Ishikawa (cell line): ENCODE data around the gene HTR1D.

ENCODE experiments used
- CEBPB ChIP-seq: IDR thresholded peaks from 2 replicates; pipeline ENCODE4 v1.6.1; 2012
- CREB1 ChIP-seq: IDR thresholded peaks from 2 replicates; pipeline ENCODE4 v1.6.1; 2012; ENCODE audit warnings: low read depth
- EGR1 ChIP-seq: IDR thresholded peaks from 2 replicates; pipeline ENCODE4 v1.6.1; 2012
- EP300 ChIP-seq: IDR thresholded peaks from 2 replicates; pipeline ENCODE4 v1.6.1; 2012; ENCODE audit warnings: borderline replicate concordance
- FOXM1 ChIP-seq: IDR thresholded peaks from 2 replicates; pipeline ENCODE4 v1.6.1; 2012; ENCODE audit warnings: low read depth, borderline replicate concordance
- NFIC ChIP-seq: IDR thresholded peaks from 2 replicates; pipeline ENCODE4 v1.6.1; 2012
- RAD21 ChIP-seq: IDR thresholded peaks from 2 replicates; pipeline ENCODE4 v1.6.1; 2012; ENCODE audit warnings: low read depth
- TAF1 ChIP-seq: IDR thresholded peaks from 2 replicates; pipeline ENCODE4 v1.6.1; 2012; ENCODE audit warnings: low read depth, mild to moderate bottlenecking
- TCF12 ChIP-seq: IDR thresholded peaks from 2 replicates; pipeline ENCODE4 v1.6.1; 2012; ENCODE audit warnings: low read depth
- TEAD4 ChIP-seq: IDR thresholded peaks from 2 replicates; pipeline ENCODE4 v1.6.1; 2012
- YY1 ChIP-seq: IDR thresholded peaks from 2 replicates; pipeline ENCODE4 v1.6.1; 2012; ENCODE audit warnings: low read depth
- ZBTB7A ChIP-seq: IDR thresholded peaks from 2 replicates; pipeline ENCODE4 v1.6.1; 2012; ENCODE audit warnings: low read depth
- TF ChIP-seq, protein P1 (sequence below): IDR thresholded peaks from 2 replicates; pipeline ENCODE4 v1.6.1; 2012
- TF ChIP-seq, protein P2 (sequence below): IDR thresholded peaks from 2 replicates; pipeline ENCODE4 v1.6.1; 2012; ENCODE audit warnings: low read depth, mild to moderate bottlenecking
- TF ChIP-seq, protein P3 (sequence below): IDR thresholded peaks from 2 replicates; pipeline ENCODE4 v1.6.1; 2012

The HTR1D gene

DNA sequence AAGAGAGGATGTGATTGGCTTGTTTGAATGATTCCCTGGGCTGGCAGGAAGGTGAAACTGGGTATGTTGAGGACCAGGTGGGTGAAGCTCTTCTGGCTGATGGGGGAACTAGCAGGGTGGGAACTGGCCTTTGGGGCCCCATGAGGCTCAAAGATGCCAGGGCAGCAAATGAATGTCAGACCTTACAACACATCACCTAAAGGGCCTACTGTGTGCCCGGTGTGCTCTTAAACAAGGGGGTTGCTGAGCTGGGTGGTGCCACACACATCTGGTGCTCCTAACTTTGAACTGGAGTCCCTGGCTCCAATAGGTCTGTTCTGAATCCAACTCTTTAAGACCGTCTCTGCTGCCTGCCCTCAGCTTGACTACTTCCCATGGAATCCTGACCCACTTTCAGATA lies 21.3 kb upstream of the HTR1D start:
- TF ChIP-seq, protein P1, sequence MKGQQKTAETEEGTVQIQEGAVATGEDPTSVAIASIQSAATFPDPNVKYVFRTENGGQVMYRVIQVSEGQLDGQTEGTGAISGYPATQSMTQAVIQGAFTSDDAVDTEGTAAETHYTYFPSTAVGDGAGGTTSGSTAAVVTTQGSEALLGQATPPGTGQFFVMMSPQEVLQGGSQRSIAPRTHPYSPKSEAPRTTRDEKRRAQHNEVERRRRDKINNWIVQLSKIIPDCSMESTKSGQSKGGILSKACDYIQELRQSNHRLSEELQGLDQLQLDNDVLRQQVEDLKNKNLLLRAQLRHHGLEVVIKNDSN: no peak
- no peak for TF ChIP-seq FOXM1
- TF ChIP-seq RAD21: no peak
- no peak for TF ChIP-seq YY1
- TF ChIP-seq, protein P2, sequence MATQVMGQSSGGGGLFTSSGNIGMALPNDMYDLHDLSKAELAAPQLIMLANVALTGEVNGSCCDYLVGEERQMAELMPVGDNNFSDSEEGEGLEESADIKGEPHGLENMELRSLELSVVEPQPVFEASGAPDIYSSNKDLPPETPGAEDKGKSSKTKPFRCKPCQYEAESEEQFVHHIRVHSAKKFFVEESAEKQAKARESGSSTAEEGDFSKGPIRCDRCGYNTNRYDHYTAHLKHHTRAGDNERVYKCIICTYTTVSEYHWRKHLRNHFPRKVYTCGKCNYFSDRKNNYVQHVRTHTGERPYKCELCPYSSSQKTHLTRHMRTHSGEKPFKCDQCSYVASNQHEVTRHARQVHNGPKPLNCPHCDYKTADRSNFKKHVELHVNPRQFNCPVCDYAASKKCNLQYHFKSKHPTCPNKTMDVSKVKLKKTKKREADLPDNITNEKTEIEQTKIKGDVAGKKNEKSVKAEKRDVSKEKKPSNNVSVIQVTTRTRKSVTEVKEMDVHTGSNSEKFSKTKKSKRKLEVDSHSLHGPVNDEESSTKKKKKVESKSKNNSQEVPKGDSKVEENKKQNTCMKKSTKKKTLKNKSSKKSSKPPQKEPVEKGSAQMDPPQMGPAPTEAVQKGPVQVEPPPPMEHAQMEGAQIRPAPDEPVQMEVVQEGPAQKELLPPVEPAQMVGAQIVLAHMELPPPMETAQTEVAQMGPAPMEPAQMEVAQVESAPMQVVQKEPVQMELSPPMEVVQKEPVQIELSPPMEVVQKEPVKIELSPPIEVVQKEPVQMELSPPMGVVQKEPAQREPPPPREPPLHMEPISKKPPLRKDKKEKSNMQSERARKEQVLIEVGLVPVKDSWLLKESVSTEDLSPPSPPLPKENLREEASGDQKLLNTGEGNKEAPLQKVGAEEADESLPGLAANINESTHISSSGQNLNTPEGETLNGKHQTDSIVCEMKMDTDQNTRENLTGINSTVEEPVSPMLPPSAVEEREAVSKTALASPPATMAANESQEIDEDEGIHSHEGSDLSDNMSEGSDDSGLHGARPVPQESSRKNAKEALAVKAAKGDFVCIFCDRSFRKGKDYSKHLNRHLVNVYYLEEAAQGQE: no peak
- TF ChIP-seq ZBTB7A: no peak
- TF ChIP-seq CREB1: no peak
- TF ChIP-seq EP300: no peak
- no peak for TF ChIP-seq TCF12
- TF ChIP-seq NFIC: no peak
- TF ChIP-seq, protein P3, sequence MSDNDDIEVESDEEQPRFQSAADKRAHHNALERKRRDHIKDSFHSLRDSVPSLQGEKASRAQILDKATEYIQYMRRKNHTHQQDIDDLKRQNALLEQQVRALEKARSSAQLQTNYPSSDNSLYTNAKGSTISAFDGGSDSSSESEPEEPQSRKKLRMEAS: no peak
- no peak for TF ChIP-seq CEBPB
- TF ChIP-seq TAF1: no peak
- TF ChIP-seq EGR1: no peak
- TF ChIP-seq TEAD4: no peak

DNA sequence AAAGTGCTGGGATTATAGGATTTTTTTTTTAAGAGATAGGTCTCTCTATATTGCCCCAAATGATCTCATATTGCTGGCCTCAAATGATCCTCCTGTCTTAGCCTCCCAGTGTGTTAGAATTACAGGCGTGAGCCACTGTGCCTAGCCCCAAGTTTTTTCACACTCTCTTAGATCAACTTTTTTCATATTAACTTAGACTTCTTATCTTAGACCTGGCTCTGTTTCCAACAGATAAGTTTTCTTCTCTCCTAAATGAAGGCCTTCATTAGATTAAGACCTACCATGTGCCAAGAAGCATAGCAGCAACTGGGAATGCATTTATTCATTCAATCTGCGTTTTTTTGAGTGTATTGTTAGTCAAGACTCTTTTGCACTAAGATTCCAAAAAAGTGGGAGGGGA lies 20.2 kb upstream of the HTR1D start:
- TF ChIP-seq NFIC (no peak), RAD21 (no peak), ZBTB7A (no peak), EGR1 (no peak), TEAD4 (no peak), CEBPB (no peak), TCF12 (no peak), YY1 (no peak), EP300 (no peak), TAF1 (no peak), CREB1 (no peak)
- TF ChIP-seq, protein P1: no peak
- TF ChIP-seq, protein P3: no peak
- TF ChIP-seq, protein P2: no peak

DNA sequence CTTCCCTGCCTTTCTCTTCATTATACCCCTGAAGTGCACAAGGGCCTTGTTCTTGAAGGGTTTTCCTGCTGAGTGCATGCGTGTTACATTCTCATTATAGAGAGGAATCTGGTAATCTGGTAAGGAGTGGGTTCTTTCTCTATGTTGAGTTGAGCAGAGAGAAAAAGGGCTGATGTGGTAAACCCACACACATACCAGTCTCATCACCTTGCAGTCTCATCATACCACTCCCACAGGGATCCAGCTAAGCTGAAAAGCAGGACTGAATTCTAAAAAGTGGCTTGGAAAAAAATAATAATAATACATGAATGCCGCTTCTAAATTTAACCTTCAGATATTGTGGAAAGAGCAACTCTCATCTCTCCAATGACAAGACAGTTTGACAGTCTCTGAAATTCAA lies 10.5 kb upstream of the HTR1D start:
- TF ChIP-seq TCF12 (no peak), CEBPB (no peak)
- TF ChIP-seq, protein P1: no peak

DNA sequence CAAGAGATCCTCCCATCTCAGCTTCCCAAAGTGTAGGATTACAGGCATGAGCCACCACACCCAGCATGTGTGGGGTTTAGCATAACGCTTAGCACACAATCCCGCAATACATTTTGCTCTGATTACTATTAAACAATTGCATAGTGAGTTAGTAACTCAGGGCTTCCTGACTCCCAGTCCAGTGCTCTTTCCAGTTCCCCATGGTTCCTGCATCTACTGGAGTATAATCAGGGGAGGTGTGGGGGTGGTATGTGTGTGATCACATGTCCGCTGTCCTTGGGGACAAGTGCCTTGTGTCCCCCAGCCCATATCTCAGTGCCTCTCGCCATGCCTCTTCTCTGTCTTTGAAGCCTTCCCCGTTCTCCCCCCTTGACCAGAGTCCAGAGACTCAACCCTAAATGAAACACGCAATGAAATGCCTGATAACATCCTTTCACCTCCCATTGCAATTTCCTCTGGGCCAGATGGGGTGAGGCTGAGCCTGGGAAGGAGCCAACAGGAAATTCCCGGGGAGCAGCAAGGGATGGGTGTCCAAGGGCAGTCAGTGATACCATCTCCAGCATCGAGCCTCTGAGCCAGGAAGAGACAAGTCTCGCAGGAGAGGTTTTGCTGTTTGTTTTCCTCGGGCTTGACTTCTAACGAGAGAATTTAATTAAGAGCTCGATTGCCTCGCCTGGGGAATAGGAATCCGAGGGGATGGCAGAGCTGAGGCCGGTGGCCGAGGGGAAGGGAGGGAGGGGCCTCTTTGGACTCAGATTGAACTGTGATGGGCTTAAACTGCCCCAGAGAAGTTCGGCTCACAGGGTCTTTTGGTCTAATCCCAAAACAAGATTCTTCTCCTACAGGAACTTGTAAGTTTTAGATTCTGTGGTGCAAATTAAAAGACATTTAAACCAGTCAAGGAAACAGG lies 7.7 kb upstream of the HTR1D start:
- TF ChIP-seq CEBPB: no peak
- no peak for TF ChIP-seq TEAD4
- no peak for TF ChIP-seq TCF12
- TF ChIP-seq RAD21: no peak
- no peak for TF ChIP-seq YY1
- TF ChIP-seq EP300: no peak
- TF ChIP-seq, protein P2: no peak
- TF ChIP-seq EGR1: no peak
- TF ChIP-seq, protein P1: no peak
- no peak for TF ChIP-seq NFIC
